IPS-18a (cell line): ENCODE results near the gene NOP16.

Experiments
- H3K27ac ChIP-seq: one replicate; pipeline ENCODE4 v1.5.1; 2013; ENCODE audit warnings: low read length
- H3K27me3 ChIP-seq: one replicate; pipeline ENCODE4 v1.6.1; 2013; ENCODE audit warnings: mild to moderate bottlenecking, low read length; ENCODE audit not compliant: control insufficient read depth, insufficient read depth
- H3K36me3 ChIP-seq: one replicate; pipeline ENCODE4 v1.6.1; 2013; ENCODE audit warnings: low read depth, low read length; ENCODE audit not compliant: control insufficient read depth
- H3K4me1 ChIP-seq: one replicate; pipeline ENCODE4 v1.6.1; 2013; ENCODE audit warnings: low read depth, low read length; ENCODE audit not compliant: control insufficient read depth
- H3K4me3 ChIP-seq: one replicate; pipeline ENCODE4 v1.5.1; 2013; ENCODE audit warnings: low read length
- H3K9ac ChIP-seq: one replicate; pipeline ENCODE4 v1.6.1; 2013; ENCODE audit warnings: mild to moderate bottlenecking, low read length, moderate library complexity
- H3K9me3 ChIP-seq: one replicate; pipeline ENCODE4 v1.6.1; 2013; ENCODE audit warnings: low read depth, low read length; ENCODE audit not compliant: control insufficient read depth

Gene NOP16

DNA sequence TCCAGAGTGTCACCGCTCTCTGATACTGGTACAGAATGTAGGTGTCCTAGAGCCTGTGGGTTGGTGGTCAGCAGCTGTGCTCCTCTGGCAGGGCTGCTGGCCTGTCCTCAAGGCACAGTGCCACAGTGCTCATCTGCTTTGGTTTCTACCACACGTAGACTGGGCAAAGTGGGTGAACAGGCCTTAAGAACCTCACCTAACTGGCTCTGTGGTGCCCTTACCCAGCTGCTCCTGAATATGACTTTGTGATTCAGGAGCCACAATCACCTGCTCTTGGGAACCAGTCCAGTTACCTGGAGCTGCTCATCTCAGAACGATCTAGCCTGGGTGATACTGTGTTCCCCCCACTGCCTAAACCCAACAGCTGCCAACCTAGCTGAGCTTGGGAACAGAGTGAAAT is 6.4 kb downstream of the NOP16 start:
- Histone ChIP-seq H3K4me1 (peaks cover under 1% of the 10 kb centered on the region), H3K36me3 (peaks cover 57% of the 10 kb centered on the region), H3K9me3 (no peaks in the 10 kb centered on the region), H3K9ac (no peak overlapping the region), H3K4me3 (no peak overlapping the region), H3K27ac (no peak overlapping the region), H3K27me3 (no peaks in the 10 kb centered on the region)

DNA sequence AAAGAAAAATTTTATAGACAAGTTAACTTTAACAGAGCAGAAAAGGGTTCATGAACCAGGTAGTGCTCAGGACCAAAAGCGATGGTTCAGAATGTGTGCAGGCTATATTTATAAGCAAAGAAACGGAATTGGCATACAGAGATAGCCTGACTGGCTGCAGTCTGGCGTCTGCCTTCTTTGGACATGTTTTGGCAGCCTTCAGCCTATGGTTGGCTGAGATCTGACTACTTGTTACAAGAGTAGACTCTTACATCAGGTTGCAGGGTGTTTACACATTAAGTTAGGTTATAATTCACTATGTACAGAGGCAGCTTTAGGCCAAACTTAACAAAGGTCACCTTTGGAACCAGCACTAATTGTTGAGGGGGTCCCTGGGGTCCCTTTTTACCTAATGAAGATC is 7.0 kb downstream of the NOP16 start:
- Histone ChIP-seq H3K27ac (no peak overlapping the region), H3K27me3 (no peaks in the 10 kb centered on the region), H3K9me3 (no peaks in the 10 kb centered on the region), H3K9ac (no peak overlapping the region), H3K4me3 (no peak overlapping the region), H3K36me3 (peaks cover 54% of the 10 kb centered on the region), H3K4me1 (no peaks in the 10 kb centered on the region)

GRCh38 chr5:176379881-176380280 is 8.5 kb downstream of the NOP16 start:
- Histone ChIP-seq H3K4me3 (no peak overlapping the region), H3K4me1 (no peaks in the 10 kb centered on the region), H3K9me3 (no peaks in the 10 kb centered on the region), H3K36me3 (peaks cover 40% of the 10 kb centered on the region), H3K27me3 (no peaks in the 10 kb centered on the region), H3K27ac (no peak overlapping the region), H3K9ac (no peak overlapping the region)

- H3K27me3 ChIP-seq: no peaks in the 10 kb centered on the region
- no peaks in the 10 kb centered on the region for H3K4me1 ChIP-seq
- no peaks in the 10 kb centered on the region for H3K36me3 ChIP-seq
- no peak overlapping the region for H3K9ac ChIP-seq
- no peak overlapping the region for H3K4me3 ChIP-seq
- H3K27ac ChIP-seq: no peak overlapping the region
- no peaks in the 10 kb centered on the region for H3K9me3 ChIP-seq
Observed at GRCh38 chr5:176373100-176373818, 15.1 kb downstream of the NOP16 start.

DNA sequence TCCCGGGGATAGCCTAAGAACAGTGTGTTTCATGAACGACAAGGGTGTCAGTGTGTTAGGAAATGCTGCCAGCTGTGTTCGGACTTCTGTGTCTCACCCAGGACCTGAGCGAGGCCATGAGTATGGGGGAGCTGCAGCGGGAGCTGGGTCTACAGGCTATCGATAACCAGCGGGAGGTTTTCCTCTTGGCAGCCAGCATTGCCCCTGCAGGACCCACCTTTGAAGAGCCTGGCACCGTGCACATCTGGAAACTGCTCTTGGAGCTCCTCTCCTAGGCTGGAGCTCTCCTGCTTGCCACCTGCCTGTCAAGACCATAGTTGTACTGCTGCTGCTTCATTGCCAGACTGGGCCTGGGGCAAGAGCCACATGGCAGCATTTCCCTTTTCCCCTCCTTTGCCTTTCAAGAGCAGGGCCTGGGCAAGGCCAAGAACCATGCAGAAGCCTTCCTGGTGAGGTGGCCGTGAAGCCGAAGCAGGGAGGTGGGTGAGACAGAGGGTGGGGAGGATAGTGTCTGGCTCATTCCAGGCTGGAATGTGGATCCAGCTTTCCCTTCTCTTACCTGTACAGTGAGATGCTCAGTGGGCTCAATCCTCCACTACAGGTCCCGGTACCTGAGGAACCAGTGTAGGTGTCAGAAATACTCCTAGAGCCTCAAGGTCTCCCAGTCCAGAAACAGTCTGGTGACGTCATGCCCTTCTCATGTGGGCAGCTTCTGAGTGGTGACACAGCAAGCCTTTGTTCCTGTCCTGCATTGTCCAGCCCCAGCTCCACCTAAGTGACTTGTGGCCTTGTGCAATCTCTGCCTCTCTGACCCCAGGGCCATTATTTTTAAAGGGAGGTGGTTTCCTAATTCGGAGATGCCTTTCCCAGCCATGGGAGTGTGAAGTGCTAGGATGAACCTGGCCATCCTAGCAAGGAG is 16.5 kb downstream of the NOP16 start:
- no peaks in the 10 kb centered on the region for H3K9me3 ChIP-seq
- H3K4me1 ChIP-seq: no peaks in the 10 kb centered on the region
- peaks cover 9% of the 10 kb centered on the region for H3K27me3 ChIP-seq
- no peak overlapping the region for H3K9ac ChIP-seq
- H3K4me3 ChIP-seq: no peak overlapping the region
- no peaks in the 10 kb centered on the region for H3K36me3 ChIP-seq
- H3K27ac ChIP-seq: no peak overlapping the region

DNA sequence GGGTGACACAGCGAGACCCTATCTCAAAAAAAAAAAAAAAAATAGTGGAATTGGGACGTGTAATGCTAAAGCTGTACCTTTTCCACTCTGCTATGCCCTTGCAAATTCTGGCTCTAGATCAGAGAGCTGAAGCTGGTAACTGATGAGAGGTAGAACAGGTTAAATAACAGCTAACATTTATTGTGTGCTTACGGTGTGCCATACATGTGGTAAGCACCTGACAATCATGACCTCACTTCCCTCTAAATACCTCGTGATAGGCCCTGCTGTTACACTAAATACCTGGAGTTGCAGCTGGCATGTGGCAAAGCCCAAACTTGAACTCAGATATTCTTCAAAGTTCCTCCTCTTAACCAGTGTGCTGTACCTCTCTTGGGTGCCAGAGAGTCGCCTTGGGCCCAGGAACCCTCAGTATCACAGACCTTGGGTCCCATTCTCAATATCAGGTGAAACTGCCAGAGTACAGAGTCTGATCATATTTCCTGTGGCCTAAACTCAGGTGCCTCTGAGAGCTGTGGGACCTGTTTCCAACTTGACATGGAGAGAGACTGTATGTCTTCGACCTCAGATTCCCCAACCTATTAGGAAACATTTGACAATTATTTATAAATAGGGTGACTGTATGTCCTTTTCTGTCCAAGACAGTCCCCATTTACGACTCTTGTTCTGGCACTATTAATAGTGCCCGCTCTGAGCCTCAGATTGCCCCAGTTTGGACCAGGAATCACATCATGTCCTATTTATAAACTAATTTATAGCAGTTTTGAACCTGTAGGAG is 18.3 kb downstream of the NOP16 start:
- Histone ChIP-seq H3K9me3 (no peaks in the 10 kb centered on the region), H3K27me3 (peaks cover 27% of the 10 kb centered on the region), H3K27ac (no peak overlapping the region), H3K36me3 (no peaks in the 10 kb centered on the region), H3K4me1 (no peaks in the 10 kb centered on the region), H3K4me3 (no peak overlapping the region), H3K9ac (no peak overlapping the region)

- H3K4me1 ChIP-seq: no peaks in the 10 kb centered on the region
- H3K9ac ChIP-seq: no peak overlapping the region
- no peaks in the 10 kb centered on the region for H3K36me3 ChIP-seq
- no peak overlapping the region for H3K27ac ChIP-seq
- no peak overlapping the region for H3K4me3 ChIP-seq
- no peaks in the 10 kb centered on the region for H3K9me3 ChIP-seq
- H3K27me3 ChIP-seq: peaks cover 41% of the 10 kb centered on the region
Observed at GRCh38 chr5:176368726-176369125, 19.7 kb downstream of the NOP16 start.

GRCh38 chr5:176366232-176366894 is 22.0 kb downstream of the NOP16 start:
- Histone ChIP-seq H3K27me3 (peaks cover 61% of the 10 kb centered on the region), H3K27ac (no peak overlapping the region), H3K4me3 (peak overlapping the region; percentile 69), H3K9ac (peak overlapping the region; percentile 16), H3K36me3 (no peaks in the 10 kb centered on the region), H3K4me1 (peaks cover 3% of the 10 kb centered on the region), H3K9me3 (no peaks in the 10 kb centered on the region)

DNA sequence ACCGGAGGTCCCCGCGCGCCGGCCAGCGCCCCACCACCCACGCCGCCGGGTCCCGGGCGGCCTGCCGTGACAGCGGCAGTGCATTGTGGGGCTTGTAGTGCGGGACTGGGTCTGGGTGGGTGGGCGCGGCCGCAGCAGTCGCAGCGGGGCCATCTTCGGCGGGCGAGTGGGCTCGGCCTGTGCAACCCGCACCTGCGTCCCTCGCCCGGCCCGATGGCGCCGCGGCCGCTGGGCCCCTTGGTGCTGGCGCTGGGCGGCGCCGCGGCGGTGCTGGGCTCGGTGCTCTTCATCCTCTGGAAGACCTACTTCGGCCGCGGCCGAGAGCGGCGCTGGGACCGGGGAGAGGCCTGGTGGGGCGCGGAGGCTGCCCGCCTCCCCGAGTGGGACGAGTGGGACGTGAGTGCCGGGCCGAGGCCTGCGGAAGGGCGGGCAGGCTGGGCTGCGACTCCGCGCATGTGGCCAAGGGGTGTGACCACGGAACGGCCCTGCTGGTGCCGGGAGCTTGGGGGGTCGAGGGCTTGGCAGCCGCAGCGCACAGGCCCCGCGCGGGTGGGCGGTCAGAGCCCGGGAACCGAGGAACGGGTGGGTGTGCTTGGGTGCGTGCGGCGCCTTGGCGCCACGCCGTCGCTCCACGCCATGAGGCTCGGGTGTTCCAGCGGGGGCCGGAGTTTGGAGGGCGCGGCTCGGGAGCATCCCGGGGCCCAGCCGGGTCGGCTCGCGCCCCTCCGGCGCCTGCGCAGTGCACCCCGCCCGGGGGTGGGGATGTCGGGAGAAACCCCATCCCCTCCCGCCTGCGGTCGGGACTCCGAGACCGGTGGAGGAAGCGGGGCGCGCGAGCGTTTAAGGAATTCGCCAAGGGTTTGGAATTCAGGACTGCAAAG is 22.8 kb downstream of the NOP16 start, which contains the start of gene ARL10:
TSS of gene ARL10 (plus strand) at position 137 of the 881 bp plus-strand sequence. CDS start at position 214, 77 bp downstream.
- Histone ChIP-seq H3K27ac (no peak within 1 kb of the TSS), H3K27me3 (peaks cover 61% of the 10 kb centered on the region), H3K9me3 (no peaks in the 10 kb centered on the region), H3K4me3 (peak within 1 kb of the TSS; percentile 69), H3K4me1 (peaks cover 3% of the 10 kb centered on the region), H3K36me3 (no peaks in the 10 kb centered on the region), H3K9ac (peak within 1 kb of the TSS; percentile 16)

- Histone ChIP-seq H3K9me3 (no peaks in the 10 kb centered on the region), H3K9ac (no peak overlapping the region), H3K27ac (no peak overlapping the region), H3K4me3 (peak overlapping the region; percentile 69), H3K36me3 (no peaks in the 10 kb centered on the region), H3K27me3 (peaks cover 61% of the 10 kb centered on the region), H3K4me1 (peaks cover 3% of the 10 kb centered on the region)
Observed at GRCh38 chr5:176364765-176365350, 23.5 kb downstream of the NOP16 start.
